Testis (tissue), 3 donors: ENCODE data around the gene ESYT2. TPM values are rescaled to one million over a fixed set of nuclear protein-coding genes. Genes with fewer than 3 reads are reported as not detected.
A peak's percentile ranks its signal among the peaks of the same experiment; 100 is the strongest.

Experiments
- DNase-seq: peaks from one replicate; pipeline ENCODE4 v3.0.0-alpha.2; 2019
- H3K27ac ChIP-seq, 2 donors: fragments of 200-600 bp; sonication (generic); one replicate each; pipeline ENCODE4 v1.5.1; 2019
- H3K27me3 ChIP-seq: fragments of 200-600 bp; sonication (generic); one replicate; pipeline ENCODE4 v1.5.1; 2019
- H3K36me3 ChIP-seq: fragments of 200-600 bp; sonication (generic); one replicate; pipeline ENCODE4 v1.5.1; 2017; ENCODE audit warnings: low read depth; ENCODE audit errors: missing control alignments
- H3K4me1 ChIP-seq: fragments of 200-600 bp; sonication (generic); one replicate; pipeline ENCODE4 v1.5.1; 2019
- H3K4me3 ChIP-seq, 2 donors: fragments of 200-600 bp; sonication (generic); one replicate each; pipeline ENCODE4 v1.5.1; 2017 to 2019
- H3K9me3 ChIP-seq: fragments of 200-600 bp; sonication (generic); one replicate; pipeline ENCODE4 v1.5.1; 2017
- CTCF ChIP-seq, 3 experiments: fragments of 450-650 bp in 2 of 3; fragments of 200-600 bp in 1 of 3; sonication (generic) in 1 of 3; IDR thresholded peaks; one replicate each; pipeline ENCODE4 v1.5.1; 2016 to 2019; ENCODE audit warnings: antibody characterized with exemption in 3 of 3, mild to moderate bottlenecking in 2 of 3, moderate library complexity in 1 of 3
- POLR2A ChIP-seq: fragments of 450-650 bp; IDR thresholded peaks from one replicate; pipeline ENCODE4 v1.6.1; 2017; ENCODE audit warnings: antibody characterized with exemption, mild to moderate bottlenecking, moderate library complexity
- WGBS, 2 donors: methylation state at CpG; one replicate each; pipeline ENCODE4 v1.1.5; 2018; 5-methylcytosine and 5-hydroxymethylcytosine counted together
- intact Hi-C: fragments of 100-400 bp; cut with DNase I; formaldehyde crosslinking; loops from one replicate; pipeline ENCODE4 v1.15.1; 2023; ENCODE audit warnings: low total_unique reads
- polyA plus RNA-seq: library from polyadenylated mRNA; stranded (reverse); fragments of 350-450 nt; fragmentation: Illumina TruSeq; extraction: RNeasy Lipid Tissue Mini Kit (QIAGEN cat#74804); gene quantifications from one replicate; pipeline ENCODE4 v1.2.3, GENCODE V29; 2014; ENCODE audit warnings: low read depth, low replicate concordance; ENCODE audit not compliant: insufficient read depth
- total RNA-seq, 2 donors: library from RNA; depleted of rRNA; stranded (reverse); fragments of >200 nt; gene quantifications; one replicate each; pipeline ENCODE4 v1.2.3, GENCODE V29; 2016

Gene ESYT2
- total and polyA plus RNA-seq, 3 donors from 2014 or later, result 53.9 to 73.1 (median 61.1) TPM

DNA sequence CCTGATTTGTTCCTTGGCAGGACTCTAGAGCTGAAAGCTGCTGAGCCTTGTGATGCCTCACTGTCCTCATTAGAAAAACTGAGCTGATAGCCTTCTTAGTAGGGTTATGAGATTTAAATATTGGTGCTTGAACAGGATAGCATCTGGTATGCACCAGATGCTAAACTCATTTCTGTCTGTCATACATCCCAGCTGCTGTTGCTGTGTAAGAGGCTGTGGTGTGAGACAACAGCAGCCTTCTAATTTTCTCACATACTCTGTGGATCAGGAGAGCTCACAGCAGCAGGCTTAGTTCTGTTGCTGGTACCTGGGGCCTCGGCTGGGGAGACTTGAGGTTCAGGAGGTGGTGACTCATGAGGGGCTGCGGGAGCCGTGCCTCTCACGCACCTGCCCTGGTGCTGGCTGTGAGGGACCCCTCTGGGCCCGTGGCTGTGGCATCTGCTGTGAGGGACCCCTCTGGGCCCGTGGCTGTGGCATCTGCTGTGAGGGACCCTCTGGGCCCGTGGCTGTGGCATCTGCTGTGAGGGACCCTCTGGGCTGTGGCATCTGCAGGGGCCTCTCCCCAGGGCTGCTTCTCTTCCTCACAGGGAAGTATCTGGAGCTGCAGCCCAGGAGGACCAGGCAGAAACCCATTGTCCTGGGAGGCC lies 39.6 kb upstream of the ESYT2 start:
- TF ChIP-seq POLR2A, result no peak
- TF ChIP-seq CTCF (IDR thresholded peaks at IDR 0.05), result no peak
- H3K9me3 ChIP-seq, result no peaks in the 10 kb centered on the region
- WGBS, 2 donors, result 81 to 88% methylated on average over 3 to 6 of the region's 7 CpGs
- H3K27me3 ChIP-seq, result no peaks in the 10 kb centered on the region
- no peaks in the 10 kb centered on the region for H3K36me3 ChIP-seq
- no peak overlapping the region for H3K27ac ChIP-seq
- no peak overlapping the region for H3K4me3 ChIP-seq
- H3K4me1 ChIP-seq, result peaks cover 10% of the 10 kb centered on the region
- no peak for DNase-seq
- intact Hi-C loops, result no loop called here

DNA sequence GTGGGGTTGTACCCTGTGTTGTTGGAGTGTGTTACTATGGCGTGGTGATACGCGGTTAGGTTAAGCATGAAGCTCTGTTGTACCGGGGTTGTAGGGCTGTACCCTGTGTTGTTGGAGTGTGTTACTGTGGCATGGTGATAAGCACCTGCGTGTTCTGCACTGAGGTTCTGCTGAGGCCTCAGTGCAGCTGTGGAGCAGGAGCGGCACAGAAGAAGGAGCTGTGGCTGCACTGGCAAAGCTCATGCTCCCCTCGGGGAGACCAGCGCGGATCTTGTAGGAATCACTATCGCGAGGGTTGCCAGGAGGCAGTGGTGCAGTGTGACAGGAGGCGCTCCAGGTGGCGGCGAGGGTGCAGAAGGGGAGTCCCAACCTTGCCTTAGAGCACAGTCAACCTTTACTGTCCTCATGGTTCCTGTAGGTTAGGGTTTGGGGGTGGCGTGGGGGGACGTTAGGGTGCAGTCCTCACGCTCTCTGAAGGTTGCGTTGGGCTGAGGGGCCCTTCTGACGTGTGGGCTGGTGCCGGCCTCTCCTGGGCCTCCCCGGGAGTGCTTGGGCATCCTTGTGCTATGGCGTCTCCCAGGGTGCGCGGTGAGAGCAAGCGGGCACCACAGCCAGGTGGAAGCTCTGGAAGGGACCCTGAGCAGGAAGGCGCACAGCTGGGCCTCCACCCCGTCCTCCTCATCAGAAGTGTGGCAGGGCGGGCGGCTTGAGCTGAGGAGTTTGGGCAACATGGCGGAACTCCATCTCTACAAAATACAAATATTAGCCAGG lies 38.1 kb upstream of the ESYT2 start:
- WGBS, 2 donors, result 96 to 98% methylated on average over 17 to 30 of the region's 30 CpGs
- no peaks in the 10 kb centered on the region for H3K36me3 ChIP-seq
- DNase-seq, result no peak
- peaks cover 14% of the 10 kb centered on the region for H3K4me1 ChIP-seq
- no peak overlapping the region for H3K4me3 ChIP-seq
- no peaks in the 10 kb centered on the region for H3K9me3 ChIP-seq
- TF ChIP-seq CTCF (IDR thresholded peaks at IDR 0.05) (no peak), POLR2A (no peak)
- no peak overlapping the region for H3K27ac ChIP-seq
- intact Hi-C loops, result no loop called here
- H3K27me3 ChIP-seq, result no peaks in the 10 kb centered on the region

- intact Hi-C loops, result no loop called here
- H3K4me3 ChIP-seq, result no peak overlapping the region
- peaks cover 14% of the 10 kb centered on the region for H3K4me1 ChIP-seq
- H3K27me3 ChIP-seq, result no peaks in the 10 kb centered on the region
- H3K9me3 ChIP-seq, result no peaks in the 10 kb centered on the region
- no peaks in the 10 kb centered on the region for H3K36me3 ChIP-seq
- WGBS, 2 donors, result 87 to 95% methylated on average over 4 of the region's 4 CpGs
- no peak overlapping the region for H3K27ac ChIP-seq
- no peak for TF ChIP-seq CTCF (IDR thresholded peaks at IDR 0.05)
- no peak for TF ChIP-seq POLR2A
- no peak for DNase-seq
Observed at GRCh38 chr7:158865977-158866376, 36.7 kb upstream of the ESYT2 start.

- Histone ChIP-seq H3K27me3 (no peaks in the 10 kb centered on the region), H3K9me3 (no peaks in the 10 kb centered on the region), H3K36me3 (no peaks in the 10 kb centered on the region), H3K4me3 (no peak overlapping the region), H3K4me1 (peaks cover 14% of the 10 kb centered on the region), H3K27ac (peak overlapping the region in 1 of 2 donors; percentile 85)
- intact Hi-C loops, result no loop called here
- TF ChIP-seq POLR2A (no peak), CTCF (IDR thresholded peaks at IDR 0.05) (no peak)
- DNase-seq, result no peak
- WGBS, 2 donors, result 46 to 54% methylated on average over 7 of the region's 7 CpGs
Observed at GRCh38 chr7:158865462-158865922, 36.2 kb upstream of the ESYT2 start.
